H1 (cell line): Measurements from ENCODE around the gene STARD8. TPM values are rescaled to one million over a fixed set of nuclear protein-coding genes. Genes with fewer than 3 reads are reported as not detected.

ENCODE experiments used
- CHD7 ChIP-seq: fragments of 300-600 bp; sonication (generic); IDR thresholded peaks from 2 replicates; pipeline ENCODE4 v1.7.1; 2012; ENCODE audit warnings: low read length, moderate library complexity, mild to moderate bottlenecking, inconsistent platforms; ENCODE audit not compliant: insufficient replicate concordance
- E2F6 ChIP-seq: IDR thresholded peaks from 2 replicates; pipeline ENCODE4 v1.6.1; 2012; ENCODE audit warnings: inconsistent platforms
- EGR1 ChIP-seq: IDR thresholded peaks from 2 replicates; pipeline ENCODE4 v1.6.1; 2011; ENCODE audit warnings: low read depth, low read length, borderline replicate concordance
- GTF2F1 ChIP-seq: IDR thresholded peaks from 2 replicates; pipeline ENCODE4 v1.6.1; 2012; ENCODE audit warnings: low read depth, low read length, improper control_type of control experiment, borderline replicate concordance
- JUND ChIP-seq: IDR thresholded peaks from 2 replicates; pipeline ENCODE4 v1.6.1; 2011; ENCODE audit warnings: mild to moderate bottlenecking, improper control_type of control experiment, low read length
- KDM1A ChIP-seq: fragments of 200-600, 300-600 bp; sonication (generic); IDR thresholded peaks from 2 replicates; pipeline ENCODE4 v1.7.1; 2016; ENCODE audit warnings: mild to moderate bottlenecking, low read length, borderline replicate concordance
- NRF1 ChIP-seq: IDR thresholded peaks from 2 replicates; pipeline ENCODE4 v1.6.1; 2011; ENCODE audit warnings: mild to moderate bottlenecking, low read depth, low read length, improper control_type of control experiment
- PHF8 ChIP-seq: fragments of 200-600 bp; sonication (generic); conservative IDR thresholded peaks from 2 replicates; pipeline ENCODE4 v1.7.1; 2012; ENCODE audit warnings: low read depth, mild to moderate bottlenecking, inconsistent platforms, low read length, moderate library complexity
- RFX5 ChIP-seq: IDR thresholded peaks from 2 replicates; pipeline ENCODE4 v1.6.1; 2011; ENCODE audit warnings: low read depth, low read length, improper control_type of control experiment, borderline replicate concordance
- SIX5 ChIP-seq: IDR thresholded peaks from 2 replicates; pipeline ENCODE4 v1.6.1; 2011; ENCODE audit warnings: mild to moderate bottlenecking, low read depth, low read length
- SP4 ChIP-seq: IDR thresholded peaks from 2 replicates; pipeline ENCODE4 v1.6.1; 2012; ENCODE audit warnings: low read length, inconsistent platforms
- TBP ChIP-seq: IDR thresholded peaks from 2 replicates; pipeline ENCODE4 v1.6.1; 2011; ENCODE audit warnings: low read depth, low read length, improper control_type of control experiment
- polyA plus RNA-seq, 7 experiments: library from polyadenylated mRNA; depleted of rRNA in 3 of 7; stranded (reverse) in 5 of 7; unstranded in 2 of 7; fragments of >200 nt in 5 of 7; fragments of 200-250 nt in 2 of 7; gene quantifications; 1 replicate in 5 of 7; 2 replicates in 1 of 7; 4 replicates in 1 of 7; pipeline versions ENCODE4 v1.2.1 to v1.2.3, GENCODE V29; 2011 to 2013; ENCODE audit warnings: missing spikeins in 2 of 7, mixed read lengths in 2 of 7
- total RNA-seq: library from RNA; stranded (reverse); fragmentation: NEBNext Ultra II Directional; extraction: Animal tissue kit (Norgen Biotek cat#: 25700); gene quantifications from 2 replicates; pipeline ENCODE4 v1.2.1, GENCODE V29; 2021

STARD8 gene
- total and polyA plus RNA-seq, 2 of the 8 experiments (the other 6 are each of a cell fraction or from before 2014, with no cell fraction given): 1.8 to 3.8 TPM

- no peak for TF ChIP-seq CHD7
- TF ChIP-seq JUND: no peak
- no peak for TF ChIP-seq SIX5
- TF ChIP-seq GTF2F1: no peak
- no peak for TF ChIP-seq NRF1
- no peak for TF ChIP-seq TBP
- no peak for TF ChIP-seq RFX5
- no peak for TF ChIP-seq E2F6
- no peak for TF ChIP-seq KDM1A
- no peak for TF ChIP-seq PHF8
- no peak for TF ChIP-seq SP4
- no peak for TF ChIP-seq EGR1
Measured at GRCh38 chrX:68750316-68750715, 102.8 kb downstream of the STARD8 start (continued).
